ENCODE results near the gene CSTPP1.

DNA sequence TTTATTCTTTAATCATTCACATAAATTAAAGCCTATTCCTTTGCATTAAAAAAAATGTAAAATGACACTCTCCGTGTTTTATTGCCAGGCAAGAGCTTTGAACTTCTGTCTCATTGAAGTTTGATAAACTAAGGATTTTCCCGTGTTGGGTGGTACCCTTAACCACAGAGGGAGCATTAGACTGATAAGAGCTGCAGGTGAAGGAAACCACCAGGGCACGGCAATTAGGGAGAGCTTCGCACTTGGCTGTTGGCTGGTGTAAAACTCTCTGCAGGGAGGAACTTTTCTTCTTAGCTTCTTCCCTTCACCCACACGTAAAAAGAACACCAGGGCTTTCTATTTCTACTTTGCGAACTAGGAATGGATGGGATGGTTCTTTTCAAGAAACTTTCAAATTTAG lies 47.0 kb downstream of the CSTPP1 start:
- TF ChIP-seq, protein P1, sequence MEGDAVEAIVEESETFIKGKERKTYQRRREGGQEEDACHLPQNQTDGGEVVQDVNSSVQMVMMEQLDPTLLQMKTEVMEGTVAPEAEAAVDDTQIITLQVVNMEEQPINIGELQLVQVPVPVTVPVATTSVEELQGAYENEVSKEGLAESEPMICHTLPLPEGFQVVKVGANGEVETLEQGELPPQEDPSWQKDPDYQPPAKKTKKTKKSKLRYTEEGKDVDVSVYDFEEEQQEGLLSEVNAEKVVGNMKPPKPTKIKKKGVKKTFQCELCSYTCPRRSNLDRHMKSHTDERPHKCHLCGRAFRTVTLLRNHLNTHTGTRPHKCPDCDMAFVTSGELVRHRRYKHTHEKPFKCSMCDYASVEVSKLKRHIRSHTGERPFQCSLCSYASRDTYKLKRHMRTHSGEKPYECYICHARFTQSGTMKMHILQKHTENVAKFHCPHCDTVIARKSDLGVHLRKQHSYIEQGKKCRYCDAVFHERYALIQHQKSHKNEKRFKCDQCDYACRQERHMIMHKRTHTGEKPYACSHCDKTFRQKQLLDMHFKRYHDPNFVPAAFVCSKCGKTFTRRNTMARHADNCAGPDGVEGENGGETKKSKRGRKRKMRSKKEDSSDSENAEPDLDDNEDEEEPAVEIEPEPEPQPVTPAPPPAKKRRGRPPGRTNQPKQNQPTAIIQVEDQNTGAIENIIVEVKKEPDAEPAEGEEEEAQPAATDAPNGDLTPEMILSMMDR (IDR thresholded peaks at IDR 0.05; ENCODE audit: control extremely low read depth in 1 of 3, insufficient read depth in 1 of 3, low read depth in 1 of 3, low read length in 3 of 3), result no peak
- no peak for TF ChIP-seq TBP (IDR thresholded peaks at IDR 0.05; ENCODE audit: low read depth, low read length)
- TF ChIP-seq CHD2 (IDR thresholded peaks at IDR 0.05; ENCODE audit: low read length), result no peak
- no peak for TF ChIP-seq CREB1 (IDR thresholded peaks at IDR 0.05)
- no peak for TF ChIP-seq POLR2A (IDR thresholded peaks at IDR 0.05; ENCODE audit: control extremely low read depth in 1 of 2, low read depth in 2 of 2, low read length in 2 of 2)
